Measurements from ENCODE around the gene SLC25A45. TPM values are rescaled to one million over a fixed set of nuclear protein-coding genes. Genes with fewer than 3 reads are reported as not detected.

The SLC25A45 gene
- total RNA-seq, 4 donors from 2014 or later, result 2.6 to 12.4 (median 5.6) TPM

- intact Hi-C loops (cut with DNase I; ENCODE audit: low total_unique reads), result no loop called here
- no peak for ATAC-seq
- no peak for DNase-seq
Observed at GRCh38 chr11:65395961-65396530, 13.6 kb upstream of the SLC25A45 start.

GRCh38 chr11:65394125-65394536 lies 11.7 kb upstream of the SLC25A45 start:
- H3K9me3 ChIP-seq, result no peaks in the 10 kb centered on the region
- H3K36me3 ChIP-seq, result peaks cover 0 to 41% of the 10 kb centered on the region in 2 donors
- H3K27ac ChIP-seq, result no peak overlapping the region
- TF ChIP-seq CTCF (IDR thresholded peaks at IDR 0.05 in 4 of 5, conservative IDR thresholded peaks at IDR 0.05 in 1 of 5) (no peak), POLR2A (IDR thresholded peaks at IDR 0.05) (no peak)
- intact Hi-C loops (cut with DNase I; ENCODE audit: low total_unique reads) (no loop called here), in situ Hi-C loops (cut with MboI; ENCODE audit: low sequenced_read_pairs in 4 of 4) (no loop called here)
- no peak overlapping the region for H3K4me3 ChIP-seq
- no peak for ATAC-seq
- no peak for DNase-seq
- H3K4me1 ChIP-seq, result peaks cover 17 to 19% of the 10 kb centered on the region in 2 donors
- H3K27me3 ChIP-seq, result no peaks in the 10 kb centered on the region

More at GRCh38 chr11:65395961-65396530, 13.6 kb upstream of the SLC25A45 start:
- no peaks in the 10 kb centered on the region for H3K9me3 ChIP-seq
- in situ Hi-C loops (cut with MboI; ENCODE audit: low sequenced_read_pairs in 4 of 4), result no loop called here
- TF ChIP-seq CTCF (IDR thresholded peaks at IDR 0.05 in 4 of 5, conservative IDR thresholded peaks at IDR 0.05 in 1 of 5) (no peak), POLR2A (IDR thresholded peaks at IDR 0.05) (no peak)
- peaks cover 5 to 8% of the 10 kb centered on the region in 2 donors for H3K4me1 ChIP-seq
- no peak overlapping the region for H3K4me3 ChIP-seq
- peaks cover 0 to 59% of the 10 kb centered on the region in 2 donors for H3K36me3 ChIP-seq
- no peaks in the 10 kb centered on the region for H3K27me3 ChIP-seq
- no peak overlapping the region for H3K27ac ChIP-seq

GRCh38 chr11:65393513-65394079 lies 11.2 kb upstream of the SLC25A45 start:
- Histone ChIP-seq H3K9me3 (no peaks in the 10 kb centered on the region), H3K27me3 (no peaks in the 10 kb centered on the region), H3K36me3 (peaks cover 0 to 42% of the 10 kb centered on the region in 2 donors), H3K27ac (no peak overlapping the region), H3K4me3 (no peak overlapping the region), H3K4me1 (peaks cover 17 to 19% of the 10 kb centered on the region in 2 donors)
- TF ChIP-seq POLR2A (IDR thresholded peaks at IDR 0.05) (no peak), CTCF (IDR thresholded peaks at IDR 0.05 in 4 of 5, conservative IDR thresholded peaks at IDR 0.05 in 1 of 5) (no peak)
- no peak for ATAC-seq
- intact Hi-C loops (cut with DNase I; ENCODE audit: low total_unique reads), result no loop called here
- in situ Hi-C loops (cut with MboI; ENCODE audit: low sequenced_read_pairs in 4 of 4), result no loop called here
- DNase-seq, result no peak

GRCh38 chr11:65392899-65393298 lies 10.5 kb upstream of the SLC25A45 start:
- H3K27ac ChIP-seq, result no peak overlapping the region
- no peak for TF ChIP-seq POLR2A (IDR thresholded peaks at IDR 0.05)
- no peak for TF ChIP-seq CTCF (IDR thresholded peaks at IDR 0.05 in 4 of 5, conservative IDR thresholded peaks at IDR 0.05 in 1 of 5)
- peaks cover 0 to 37% of the 10 kb centered on the region in 2 donors for H3K36me3 ChIP-seq
- ATAC-seq, result no peak
- no peak overlapping the region for H3K4me3 ChIP-seq
- intact Hi-C loops (cut with DNase I; ENCODE audit: low total_unique reads) (no loop called here), in situ Hi-C loops (cut with MboI; ENCODE audit: low sequenced_read_pairs in 4 of 4) (no loop called here)
- no peak for DNase-seq
- H3K4me1 ChIP-seq, result peaks cover 19 to 24% of the 10 kb centered on the region in 2 donors
- no peaks in the 10 kb centered on the region for H3K9me3 ChIP-seq
- H3K27me3 ChIP-seq, result no peaks in the 10 kb centered on the region
